Measurements from ENCODE around the gene SCNN1B.

GRCh38 chr16:23316634-23317265, 14.6 kb downstream of the SCNN1B start:
- TF ChIP-seq CTCF (IDR thresholded peaks at IDR 0.05; ENCODE audit: insufficient read depth, low read length, poor library complexity, severe bottlenecking) (no peak), EZH2phosphoT487 (conservative IDR thresholded peaks at IDR 0.05; ENCODE audit: low read length) (no peak)
